NCI-H2171 (cell line): ENCODE measurements around the gene CAMTA1.
"Not testable (repeated sequence)": the region's sequence is repeated elsewhere in the genome, so short reads cannot be mapped to it uniquely, and the experiment has no call there.

Source experiments
- DNase-seq: peaks from one replicate; lab custom pipeline; 2025; lab: John Stamatoyannopoulos, UW

CAMTA1 gene

DNA sequence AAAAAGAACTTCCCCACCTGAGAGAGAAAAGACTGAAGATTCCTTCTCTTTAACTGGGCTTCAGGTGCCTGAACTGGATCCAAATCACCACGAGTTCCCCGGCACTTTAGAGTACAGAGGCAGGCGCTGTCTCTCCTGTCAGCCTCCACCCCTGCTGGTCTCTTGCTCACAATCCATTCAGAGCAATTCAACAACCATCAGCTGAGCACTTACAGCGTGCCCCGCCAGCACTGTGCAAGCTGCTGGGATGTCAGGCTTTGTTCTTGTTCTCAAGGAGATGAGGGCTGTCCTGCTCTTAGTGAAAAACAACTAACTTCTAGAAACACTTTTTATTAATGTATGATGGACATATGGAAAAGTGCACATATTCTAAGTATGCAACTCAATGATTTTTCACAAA is 917.1 kb downstream of the CAMTA1 start:
- DNase-seq = no peak

DNA sequence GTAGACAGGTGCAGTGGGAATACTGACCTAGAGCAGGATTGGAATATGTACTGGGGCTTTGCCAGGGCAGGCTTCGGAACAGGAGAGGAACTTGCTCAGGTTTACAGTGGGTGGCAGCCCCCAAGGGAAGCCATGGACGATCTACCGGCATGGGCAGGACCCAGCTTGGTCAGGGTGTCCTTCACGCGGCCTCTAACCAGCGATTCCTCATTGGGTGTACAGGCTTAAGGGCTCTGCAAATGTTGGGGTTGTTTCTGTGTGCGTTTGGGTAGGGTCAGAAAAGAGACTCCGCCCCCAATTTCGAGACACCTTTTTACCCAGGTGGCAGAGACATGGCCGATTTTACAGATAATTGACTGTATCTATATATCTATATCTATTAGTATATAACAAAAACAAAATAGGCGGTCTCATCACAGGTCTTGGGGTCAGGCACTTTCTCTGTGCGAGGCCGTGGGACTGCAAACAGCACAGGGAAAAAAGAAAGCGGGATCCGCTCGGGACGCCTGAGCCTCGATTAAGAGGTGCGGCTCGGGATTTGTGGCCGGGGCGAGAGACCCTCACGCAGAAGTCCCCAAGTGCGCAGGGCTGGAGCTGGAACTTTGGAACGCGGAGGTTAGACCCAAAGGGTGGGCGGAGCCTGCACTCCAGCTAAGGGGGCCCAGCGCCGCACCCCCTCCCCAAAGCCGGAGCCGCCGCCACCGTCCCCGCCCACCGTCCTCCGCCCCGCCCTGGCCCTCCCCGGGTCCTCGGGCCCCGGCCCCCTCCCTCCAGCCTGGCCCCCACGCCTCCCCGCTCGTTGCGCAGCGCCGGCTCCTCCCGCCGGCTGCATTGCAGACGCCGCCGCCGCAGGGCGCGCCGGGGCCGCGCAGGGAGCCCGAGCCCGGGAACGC is 918.3 kb downstream of the CAMTA1 start:
- DNase-seq = peak; percentile 43

DNA sequence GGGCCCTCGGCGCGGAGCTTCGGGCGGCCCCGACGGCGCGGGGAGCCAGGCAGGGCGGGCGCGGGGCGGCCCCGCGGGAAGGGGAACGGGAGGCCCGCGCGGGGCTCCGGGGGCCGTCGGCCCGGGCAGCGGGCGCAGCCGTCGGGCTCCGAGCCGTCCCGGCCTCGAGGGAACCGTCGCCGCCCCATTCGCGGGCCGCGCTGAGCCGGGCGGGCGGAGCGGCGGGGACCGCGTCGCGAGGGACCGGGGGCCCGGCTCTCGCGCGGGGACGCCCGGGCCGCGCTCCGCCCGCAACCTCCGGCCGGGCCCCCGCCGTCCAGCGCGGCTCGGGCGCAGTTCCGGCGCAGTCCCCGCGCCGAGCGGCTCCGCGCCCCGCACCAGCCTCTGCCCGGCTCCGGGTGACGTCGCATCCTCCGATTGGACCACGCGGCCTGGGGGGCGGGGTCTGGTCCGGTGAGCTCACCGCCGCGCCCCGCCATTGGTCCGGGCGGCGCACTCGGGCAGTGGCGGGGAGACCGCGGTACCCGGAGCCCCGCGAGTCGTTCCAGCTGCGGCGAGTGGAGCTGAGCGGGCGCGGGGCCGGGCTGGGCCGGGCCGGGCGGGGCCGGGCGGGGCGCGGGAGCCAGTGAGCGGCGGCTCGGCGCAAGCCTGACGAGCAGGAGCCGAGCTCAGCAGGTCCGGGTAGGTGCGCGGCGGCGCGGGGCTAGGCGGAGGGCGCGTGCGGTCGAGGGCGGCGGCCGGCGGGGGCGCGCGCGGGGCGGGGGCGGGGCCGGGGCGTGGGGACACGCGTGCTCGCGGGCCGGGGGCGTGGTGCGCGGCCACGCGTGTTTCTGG is 919.2 kb downstream of the CAMTA1 start:
- peak; percentile 95 for DNase-seq

DNA sequence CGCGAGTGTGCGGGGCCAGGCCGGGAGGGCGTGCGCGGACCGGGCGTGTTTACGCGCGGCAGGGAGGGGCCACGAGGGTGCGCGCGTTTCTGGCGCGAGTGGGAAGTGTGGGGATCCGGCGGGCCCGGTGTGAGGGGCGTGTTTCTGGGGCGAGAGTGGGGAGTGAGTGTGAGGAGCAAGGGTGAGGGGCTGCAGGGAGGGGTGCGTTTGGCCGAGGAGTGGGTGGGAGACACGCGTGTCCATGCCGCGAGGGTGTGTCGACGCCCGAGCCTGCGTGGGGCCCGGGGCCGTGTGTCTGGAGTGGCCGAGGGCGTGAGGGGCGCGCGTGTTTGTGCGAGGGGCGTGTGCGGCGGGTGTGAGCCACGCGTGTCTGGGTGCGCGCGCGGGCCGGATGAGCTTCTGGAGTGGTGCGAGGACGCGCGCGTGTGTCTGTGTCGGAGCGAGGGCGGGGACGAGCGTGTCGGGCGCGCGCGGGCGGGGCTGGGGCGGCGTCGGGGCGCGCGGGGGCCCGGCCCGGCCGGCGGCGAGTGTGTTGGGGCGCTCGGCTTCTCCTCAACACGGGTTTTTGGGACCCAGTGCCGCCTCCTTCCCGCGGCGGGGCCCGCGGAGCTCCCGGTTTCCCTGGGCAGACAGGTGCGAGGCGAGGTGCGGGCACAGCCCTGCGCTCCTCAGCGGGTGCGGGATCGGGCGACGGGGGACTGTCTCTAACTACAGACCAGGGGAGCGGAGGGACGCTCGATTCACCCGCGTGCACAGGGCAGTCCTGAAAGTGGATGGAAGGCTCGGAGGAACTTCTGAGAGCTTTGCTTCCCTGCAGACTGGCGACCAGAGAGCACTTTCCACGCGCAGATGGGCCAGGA is 920.0 kb downstream of the CAMTA1 start:
- no peak for DNase-seq

- no peak for DNase-seq
These were observed 920.6 kb downstream of the CAMTA1 start for GRCh38 chr1:7705908-7706216.

- no peak for DNase-seq
These were observed 922.3 kb downstream of the CAMTA1 start for GRCh38 chr1:7707527-7707926.

DNA sequence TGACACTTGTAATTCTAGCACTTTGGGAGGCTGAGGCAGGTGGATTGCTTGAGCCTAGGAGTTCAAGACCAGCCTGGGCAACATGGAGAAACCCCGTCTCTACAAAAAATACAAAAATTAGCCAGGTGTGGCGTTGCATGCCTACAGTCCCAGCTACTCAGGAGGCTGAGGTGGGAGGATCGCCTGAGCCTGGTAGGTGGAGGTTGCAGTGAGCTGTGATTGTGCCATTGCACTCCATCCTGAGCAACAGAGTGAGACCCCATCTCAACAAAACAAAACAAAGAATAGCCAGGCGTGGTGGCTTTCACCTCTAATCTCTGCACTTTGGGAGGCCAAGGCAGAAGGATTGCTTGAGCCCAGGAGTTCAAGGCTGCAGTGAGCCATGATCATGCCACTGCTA is 922.8 kb downstream of the CAMTA1 start:
- not testable (repeated sequence) for DNase-seq

DNA sequence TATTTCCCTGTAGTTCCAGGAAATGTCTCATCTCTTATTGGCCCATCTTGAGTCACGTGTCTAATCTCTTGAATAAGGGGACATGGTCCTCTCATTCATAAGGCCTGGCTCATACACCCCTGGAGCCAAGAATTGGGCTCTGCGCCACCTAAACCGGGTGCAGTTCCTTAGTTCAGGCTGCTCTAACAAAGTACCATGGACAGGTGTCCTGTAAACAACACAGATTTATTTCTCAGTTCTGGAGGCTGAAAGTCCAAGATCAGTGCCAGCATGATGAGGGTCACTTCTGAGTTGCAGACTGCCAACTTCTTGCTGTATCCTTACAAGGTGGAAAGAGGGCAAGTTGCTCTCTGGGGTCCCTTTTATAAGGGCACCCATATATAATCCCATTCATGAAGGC is 925.6 kb downstream of the CAMTA1 start:
- no peak for DNase-seq

DNA sequence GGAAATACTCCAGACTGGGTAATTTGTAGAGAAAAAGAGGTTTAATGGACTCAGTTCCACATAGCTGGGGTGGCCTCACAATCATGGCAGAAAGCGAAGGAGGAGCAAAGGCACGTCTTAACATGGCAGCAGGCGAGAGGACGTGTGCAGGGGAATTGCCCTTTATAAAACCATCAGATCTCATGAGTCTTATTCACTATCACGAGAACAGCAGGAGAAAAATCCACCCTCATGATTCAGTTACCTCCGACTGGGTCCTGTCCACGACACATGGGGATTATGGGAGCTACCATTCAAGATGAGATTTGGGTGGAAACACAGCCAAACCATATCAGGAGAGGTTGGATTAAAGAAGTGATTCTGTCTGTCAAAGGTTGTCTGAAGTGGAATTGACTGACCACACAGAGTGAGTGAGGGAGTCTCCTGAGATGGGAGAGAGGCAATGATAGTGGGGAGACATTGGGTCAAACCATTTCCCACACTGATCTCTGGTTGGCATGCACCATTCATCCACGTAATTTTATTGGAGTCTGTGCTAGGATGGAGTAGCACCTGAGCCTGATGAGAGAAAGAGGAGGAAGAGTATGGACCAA is 927.6 kb downstream of the CAMTA1 start:
- DNase-seq = no peak

DNA sequence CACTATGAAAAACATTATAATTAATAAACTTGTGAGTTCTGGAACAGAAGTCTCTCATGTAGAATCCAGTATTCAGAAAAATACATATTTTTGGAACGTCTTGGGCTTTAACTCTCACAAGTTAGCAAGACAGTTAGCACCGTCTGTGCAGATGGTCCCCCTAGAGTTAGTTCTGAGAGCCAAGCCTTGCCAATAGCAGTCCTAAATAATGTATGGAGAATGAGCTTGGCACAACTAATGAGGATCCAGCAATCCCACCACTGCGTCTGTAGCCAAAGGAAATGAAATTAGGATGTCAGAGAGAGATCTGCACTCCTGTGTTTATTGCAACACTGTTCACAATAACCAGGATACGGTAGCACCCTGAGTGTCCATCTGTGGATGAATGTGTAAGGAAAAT is 931.3 kb downstream of the CAMTA1 start:
- no peak for DNase-seq

DNA sequence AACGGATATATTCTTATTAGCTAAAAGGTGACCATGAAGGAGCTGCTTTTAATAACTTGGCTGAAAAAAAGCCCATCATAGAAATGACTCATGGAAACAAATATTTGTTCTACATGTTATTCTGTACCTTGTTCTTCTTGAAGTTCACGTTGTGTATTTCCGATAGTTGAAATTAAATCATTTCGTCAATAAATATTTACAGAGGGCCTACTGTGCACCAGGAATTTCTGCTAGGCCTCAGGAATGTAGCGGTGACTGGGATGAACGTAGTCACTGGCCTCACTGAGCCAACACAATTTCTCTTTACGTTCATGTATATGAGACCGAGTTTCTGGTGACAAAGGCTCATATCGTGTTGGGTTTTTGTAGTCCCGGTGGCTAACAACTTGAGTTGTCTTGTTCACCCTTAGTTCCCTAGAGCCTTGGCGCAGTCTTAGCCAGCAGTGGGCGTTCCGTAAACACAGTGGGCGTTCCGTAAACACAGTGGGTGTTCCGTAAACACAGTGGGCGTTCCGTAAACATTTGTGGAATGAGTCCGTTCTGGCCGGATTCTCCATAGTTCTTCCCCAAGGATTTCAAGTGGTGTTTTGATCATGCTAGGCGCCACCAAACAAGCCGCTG is 932.6 kb downstream of the CAMTA1 start:
- no peak for DNase-seq

DNA sequence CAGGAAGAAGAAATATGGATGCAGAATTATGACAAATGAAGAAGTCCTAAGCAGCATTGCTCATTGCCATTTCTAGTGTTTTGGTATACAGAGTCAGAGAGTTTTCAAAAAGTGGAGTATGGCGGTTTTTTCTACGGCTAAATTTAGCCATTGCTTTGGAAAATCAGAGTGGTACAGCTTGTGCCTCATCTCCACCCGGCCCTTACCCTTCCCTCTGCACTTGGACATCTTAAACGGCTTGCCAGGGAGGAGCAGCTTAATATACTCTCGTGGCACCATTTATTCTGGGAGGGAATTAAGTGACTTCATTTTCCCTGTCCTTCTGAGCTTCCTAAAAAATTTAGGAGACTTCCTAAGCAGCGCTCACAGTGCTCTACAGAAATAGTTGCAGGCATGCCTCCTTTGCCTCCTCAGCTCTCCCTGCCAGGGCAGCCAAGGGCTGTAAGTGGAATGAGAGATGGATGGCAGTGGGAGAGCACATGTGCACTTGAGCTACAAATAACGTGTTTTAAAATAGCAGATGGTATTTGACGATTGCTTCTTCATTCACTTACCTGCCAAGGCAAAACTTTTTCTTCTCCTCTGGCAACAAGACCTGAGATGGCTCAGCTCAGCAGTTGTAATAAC is 934.3 kb downstream of the CAMTA1 start:
- DNase-seq = no peak

GRCh38 chr1:7721940-7722669 is 936.9 kb downstream of the CAMTA1 start:
- DNase-seq = no peak

GRCh38 chr1:7722670-7723012 is 937.4 kb downstream of the CAMTA1 start:
- DNase-seq = no peak

DNA sequence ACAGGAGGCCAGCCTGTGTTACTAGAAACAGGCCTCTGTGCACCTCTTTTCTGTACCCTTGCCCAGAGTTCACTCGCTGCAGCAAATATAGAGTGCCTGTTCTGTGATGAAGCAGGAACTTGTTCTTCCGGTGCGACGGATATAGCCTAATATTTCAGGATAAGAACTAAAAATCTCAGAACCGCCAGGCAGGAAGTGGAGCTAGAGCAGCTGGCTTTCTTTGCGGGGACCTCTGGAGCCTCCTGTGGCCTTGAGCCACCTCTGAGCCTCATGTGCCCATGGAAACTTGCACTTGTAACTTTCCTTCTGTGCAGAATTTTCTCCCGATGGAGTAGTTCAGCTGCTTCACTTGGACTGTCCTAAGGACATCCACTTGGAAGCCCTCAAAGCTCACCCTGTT is 941.4 kb downstream of the CAMTA1 start:
- no peak for DNase-seq

DNA sequence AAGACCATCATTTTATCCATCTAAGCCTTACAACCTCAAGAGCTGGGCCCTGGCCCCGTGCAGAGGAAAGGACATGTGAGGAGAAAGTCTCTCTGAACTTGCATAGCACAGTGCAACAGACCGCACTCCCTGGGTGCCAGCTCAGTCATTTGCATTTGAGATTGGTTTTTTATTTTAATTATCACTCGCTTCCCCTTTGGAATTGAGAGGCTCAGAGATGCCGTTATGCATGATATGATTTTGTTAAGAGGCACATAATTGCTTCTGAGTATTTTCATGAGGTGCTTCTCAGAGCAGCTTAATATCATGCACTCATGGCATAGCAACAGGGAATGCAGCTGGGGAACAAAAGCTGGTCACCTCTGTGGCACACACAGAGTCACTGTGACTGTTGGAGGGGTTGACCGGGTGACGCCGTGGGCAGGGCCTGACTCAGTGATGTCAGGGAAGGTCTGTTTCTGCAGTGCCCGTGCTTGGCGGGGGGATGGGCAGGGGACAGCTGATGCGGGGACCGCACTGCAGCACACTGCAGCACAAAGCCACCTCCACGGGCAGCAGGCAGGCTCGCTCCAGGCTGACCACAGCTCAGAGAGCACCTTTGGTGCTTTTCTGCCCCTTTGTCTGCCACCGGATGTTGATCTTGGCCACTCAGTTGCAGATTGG is 942.7 kb downstream of the CAMTA1 start:
- no peak for DNase-seq

DNA sequence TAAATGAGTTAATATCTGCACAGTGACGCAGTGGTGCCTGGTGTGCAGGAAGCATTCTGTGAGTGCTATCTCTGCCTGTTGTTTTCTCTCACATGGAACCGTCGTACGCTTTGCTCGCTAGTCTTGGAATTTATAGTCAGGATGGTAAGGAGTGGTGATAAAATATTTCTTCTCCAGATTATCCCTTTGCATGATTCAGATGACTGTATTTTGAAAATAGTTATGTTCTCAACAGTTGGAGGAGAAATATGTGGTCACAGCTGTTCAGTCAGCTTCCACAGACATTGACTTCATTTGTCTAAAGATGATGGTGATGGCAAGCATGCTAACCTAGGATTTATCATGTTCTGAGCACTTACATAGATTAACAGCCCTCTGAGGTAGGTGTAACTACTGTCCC is 944.5 kb downstream of the CAMTA1 start:
- DNase-seq = no peak

- DNase-seq = no peak
These were observed 947.1 kb downstream of the CAMTA1 start for GRCh38 chr1:7732331-7732730.

GRCh38 chr1:7733276-7733675 is 948.0 kb downstream of the CAMTA1 start:
- DNase-seq = no peak

DNA sequence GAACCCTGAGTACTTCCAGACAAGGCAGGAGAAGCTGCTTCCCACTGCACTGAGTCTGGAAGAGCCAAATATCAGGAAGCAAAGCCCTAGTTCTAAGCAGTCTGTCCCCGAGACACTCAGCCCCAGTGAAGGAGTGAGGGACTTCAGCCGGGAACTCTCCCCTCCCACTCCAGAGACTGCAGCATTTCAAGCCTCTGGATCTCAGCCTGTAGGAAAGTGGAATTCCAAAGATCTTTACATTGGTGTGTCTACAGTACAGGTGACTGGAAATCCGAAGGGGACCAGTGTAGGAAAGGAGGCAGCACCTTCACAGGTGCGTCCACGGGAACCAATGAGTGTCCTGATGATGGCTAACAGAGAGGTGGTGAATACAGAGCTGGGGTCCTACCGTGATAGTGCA is 952.8 kb downstream of the CAMTA1 start:
- no peak for DNase-seq
